ENCODE data around the gene GAB3.

The GAB3 gene

DNA sequence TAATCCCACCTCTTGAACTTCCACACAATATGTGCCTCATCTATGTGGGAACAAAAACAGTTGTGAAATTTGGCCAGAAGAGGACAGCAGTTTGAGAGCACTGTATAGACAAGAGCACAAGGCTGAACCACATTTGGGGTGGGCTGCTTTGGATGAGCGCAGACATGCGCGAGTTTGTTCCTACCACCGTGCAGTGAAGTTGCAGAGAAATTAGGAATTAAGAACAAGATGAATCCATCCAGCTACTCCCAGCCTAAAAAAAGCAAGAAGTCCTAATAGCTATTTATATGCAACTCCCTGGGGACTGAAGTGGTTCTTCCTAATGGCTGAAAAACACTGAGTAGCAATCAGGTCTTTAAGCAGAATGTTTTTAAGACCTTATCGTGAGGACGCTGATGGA is 1.0 kb downstream of the GAB3 start:
- no peak for DNase-seq (ENCODE audit: low read depth)

DNA sequence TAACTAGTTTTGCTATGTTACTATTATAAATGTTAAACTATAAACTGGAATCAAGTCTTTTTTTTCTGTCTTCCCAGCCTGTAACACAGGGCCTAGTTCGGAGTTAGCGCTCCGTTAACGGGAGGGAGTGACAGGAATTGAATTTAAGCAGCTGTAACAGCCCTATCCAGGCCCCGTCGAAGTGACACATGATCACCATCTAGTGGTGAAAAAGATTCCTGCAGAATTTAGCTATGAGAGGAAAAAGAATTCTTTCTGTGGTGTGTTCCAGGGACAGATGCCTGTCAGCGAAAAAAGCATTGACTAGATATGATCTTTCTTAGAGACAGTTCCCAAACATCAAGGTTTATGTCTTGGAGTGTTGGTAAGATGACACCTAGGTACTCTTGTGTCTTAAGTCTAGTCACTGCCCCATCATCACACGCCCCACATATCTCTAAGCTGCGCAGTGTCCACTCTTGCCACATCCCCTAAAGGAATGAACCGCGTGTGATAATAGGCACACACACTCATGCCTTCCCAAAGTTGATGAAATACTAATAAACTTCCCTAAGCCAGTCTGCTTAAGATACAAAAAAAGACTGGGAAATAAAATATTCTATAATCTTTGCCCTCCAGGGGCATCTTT is 2.1 kb downstream of the GAB3 start:
- DNase-seq (ENCODE audit: low read depth): no peak

DNA sequence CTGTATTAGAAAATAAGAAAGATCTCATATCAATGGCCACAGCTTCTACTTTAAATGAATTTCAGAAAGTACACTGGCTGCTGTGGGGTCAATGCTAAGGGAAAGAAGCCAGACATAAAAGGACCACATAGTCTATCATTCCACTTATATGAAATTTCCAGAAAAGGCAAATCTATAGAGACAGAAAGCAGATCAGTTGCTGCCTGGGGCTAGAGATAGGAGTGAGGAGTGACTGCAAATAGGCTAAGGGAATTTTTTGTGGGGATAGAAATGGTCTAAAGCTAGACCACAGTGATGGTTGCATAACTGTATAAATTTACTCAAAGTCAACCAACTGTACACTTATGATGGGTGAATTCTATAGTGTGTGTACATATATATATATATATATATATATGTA is 8.3 kb downstream of the GAB3 start:
- no peak for DNase-seq (ENCODE audit: low read depth)

DNA sequence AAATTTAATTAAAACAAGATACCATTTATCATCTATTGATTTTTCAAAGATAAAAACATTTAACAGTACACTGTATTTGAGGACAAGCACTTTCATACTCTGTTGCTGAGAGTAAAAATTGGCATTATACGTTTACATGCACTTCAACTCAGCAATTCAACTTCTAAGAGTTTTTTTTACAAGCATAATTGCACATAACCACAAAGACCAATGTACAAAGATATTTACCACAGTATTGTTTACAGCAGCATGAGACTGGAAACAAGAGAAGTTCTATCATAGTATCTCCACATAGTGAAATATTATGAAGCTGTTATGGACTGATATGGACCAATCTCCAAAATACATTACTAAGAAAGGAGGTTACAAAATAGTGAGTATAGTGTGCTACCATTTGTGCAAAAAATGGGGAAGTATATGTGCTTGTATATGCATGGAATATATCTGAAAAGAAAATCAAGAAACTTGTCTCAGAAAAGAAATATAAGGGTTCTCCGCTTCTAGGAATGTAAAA is 10.9 kb downstream of the GAB3 start:
- DNase-seq (ENCODE audit: low read depth): no peak

DNA sequence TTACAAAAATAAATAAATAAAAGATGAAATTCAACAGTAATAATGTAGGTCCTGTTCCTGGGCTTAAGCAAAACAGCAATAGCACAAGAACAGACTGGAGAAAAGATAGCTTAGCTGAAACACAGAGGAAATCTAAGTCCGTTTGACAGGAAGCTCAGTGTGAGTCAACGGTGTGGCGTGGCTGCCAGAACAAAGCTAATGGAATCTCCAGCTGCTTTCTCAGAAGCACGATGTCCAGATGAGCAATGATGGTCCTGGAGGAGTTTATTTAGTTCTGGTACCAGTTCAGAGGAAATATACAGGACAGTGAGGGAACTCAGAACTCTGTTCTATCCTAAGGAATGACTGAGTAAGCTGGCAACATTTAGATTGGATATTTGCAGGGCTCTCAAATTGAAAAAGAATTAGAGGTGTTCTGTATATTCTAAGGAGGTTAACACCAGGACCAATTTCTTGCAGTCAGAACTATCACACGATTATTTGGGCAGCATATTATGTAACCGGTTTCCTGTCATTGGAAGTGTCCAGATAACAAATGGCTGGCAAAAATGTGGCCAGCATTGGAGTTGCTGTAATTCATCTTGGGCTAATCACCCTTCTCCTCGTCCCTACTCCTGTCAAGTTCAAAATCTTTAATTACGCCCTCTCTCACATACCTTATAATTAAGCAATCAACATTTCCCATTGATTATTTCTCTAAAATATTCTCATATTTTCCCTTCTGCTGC is 12.7 kb downstream of the GAB3 start:
- DNase-seq (ENCODE audit: low read depth): no peak

DNA sequence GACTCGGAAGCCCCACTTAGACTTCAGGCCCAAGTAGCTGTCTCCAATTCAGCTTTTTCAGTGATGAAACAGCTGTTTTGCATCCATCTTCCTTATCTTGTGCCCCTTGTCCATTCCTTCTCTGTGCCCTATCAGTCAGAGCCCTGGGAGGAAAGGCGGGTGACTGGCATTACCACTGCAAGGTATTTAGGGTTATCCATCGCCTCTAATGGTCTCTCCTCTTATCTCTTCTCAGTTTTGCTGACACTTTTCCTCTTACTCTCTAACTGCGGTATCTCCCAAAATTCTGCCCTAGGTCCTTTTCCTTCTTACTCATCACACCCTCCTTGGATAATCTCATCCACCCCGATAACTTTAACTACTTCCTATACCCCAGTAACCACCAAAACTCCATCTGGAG is 13.7 kb downstream of the GAB3 start:
- no peak for DNase-seq (ENCODE audit: low read depth)

DNA sequence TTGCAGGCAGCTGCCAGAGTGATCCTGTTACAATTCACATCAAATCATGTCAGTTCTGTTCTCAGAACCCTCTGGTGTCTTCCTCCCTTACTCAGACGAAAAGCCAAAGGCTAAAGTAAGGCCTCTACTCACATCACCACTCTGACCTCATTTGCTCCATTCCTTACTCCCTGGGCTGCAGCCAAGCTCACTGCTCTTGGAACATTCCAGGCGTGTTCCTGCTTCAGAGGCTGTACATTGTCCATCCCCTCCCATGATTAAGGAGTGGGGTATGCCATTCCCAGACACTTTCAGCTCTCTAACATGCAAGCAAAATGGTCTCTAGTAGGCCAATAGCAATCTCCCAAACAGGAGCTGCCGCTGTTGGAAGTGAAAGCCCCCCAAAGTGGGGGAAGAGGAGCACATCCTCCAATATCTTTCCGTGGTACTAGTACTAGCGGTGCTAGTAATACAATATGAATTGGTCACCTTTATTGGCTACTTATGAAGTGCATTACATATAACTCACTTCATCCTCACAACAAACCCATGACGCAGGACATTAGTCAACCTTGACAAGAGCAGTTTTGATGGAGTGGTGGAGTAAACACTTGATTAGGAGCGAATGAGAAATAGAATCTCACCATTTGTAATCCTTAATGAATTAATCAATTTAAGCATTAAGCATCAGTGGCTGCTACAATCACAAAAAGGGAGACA is 15.0 kb downstream of the GAB3 start:
- no peak for DNase-seq (ENCODE audit: low read depth)

DNA sequence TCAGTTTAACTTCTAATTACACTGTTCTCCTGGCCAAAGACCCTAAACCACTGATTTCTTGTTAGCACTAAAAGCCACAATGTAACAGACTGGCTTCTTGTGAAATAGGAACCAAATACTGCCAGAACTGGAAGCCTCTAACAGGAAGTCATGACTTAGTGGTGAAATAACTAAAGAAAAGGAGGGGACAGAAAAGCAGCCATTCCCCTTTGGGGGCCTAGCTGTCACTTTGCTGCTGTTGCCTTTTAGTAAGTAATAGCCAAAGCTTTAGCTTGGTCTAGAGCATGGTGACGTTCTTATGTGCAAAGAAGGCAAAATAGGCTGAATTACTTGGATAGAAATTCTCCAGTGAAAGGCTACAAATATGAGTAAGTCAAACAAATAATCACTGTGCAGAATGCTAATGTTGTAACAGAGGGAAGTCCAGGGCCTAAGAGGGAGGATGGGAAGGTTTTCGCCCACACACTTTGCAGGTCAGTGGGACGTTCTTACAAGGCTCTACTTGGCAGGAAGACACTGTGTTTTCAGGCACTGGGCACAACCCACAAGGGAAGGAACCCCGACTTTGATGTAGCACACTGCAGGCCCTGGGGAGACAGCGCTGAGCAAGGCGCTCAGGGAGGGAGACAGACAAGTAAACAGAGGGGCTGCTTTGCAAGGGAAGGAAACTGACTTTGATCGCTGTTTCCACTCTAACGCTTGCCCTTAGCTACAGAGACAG is 16.7 kb downstream of the GAB3 start:
- no peak for DNase-seq (ENCODE audit: low read depth)

DNA sequence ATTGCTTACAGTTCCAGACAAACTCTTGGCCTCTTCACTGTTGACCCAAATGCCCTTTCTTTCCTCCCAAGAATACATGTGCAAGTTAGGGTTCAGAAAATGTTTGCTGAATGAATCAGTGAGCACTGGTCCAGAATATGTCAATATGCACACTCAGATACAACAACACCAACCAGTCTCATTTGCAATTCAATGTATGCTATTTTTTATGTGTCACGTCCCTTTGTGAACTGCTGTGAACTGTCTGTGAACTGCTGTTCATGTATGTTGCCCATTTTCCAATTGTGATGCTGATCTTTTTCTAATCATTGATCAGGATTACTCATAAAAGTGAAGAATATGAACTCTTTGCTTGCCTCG is 17.8 kb downstream of the GAB3 start:
- no peak for DNase-seq (ENCODE audit: low read depth)

DNA sequence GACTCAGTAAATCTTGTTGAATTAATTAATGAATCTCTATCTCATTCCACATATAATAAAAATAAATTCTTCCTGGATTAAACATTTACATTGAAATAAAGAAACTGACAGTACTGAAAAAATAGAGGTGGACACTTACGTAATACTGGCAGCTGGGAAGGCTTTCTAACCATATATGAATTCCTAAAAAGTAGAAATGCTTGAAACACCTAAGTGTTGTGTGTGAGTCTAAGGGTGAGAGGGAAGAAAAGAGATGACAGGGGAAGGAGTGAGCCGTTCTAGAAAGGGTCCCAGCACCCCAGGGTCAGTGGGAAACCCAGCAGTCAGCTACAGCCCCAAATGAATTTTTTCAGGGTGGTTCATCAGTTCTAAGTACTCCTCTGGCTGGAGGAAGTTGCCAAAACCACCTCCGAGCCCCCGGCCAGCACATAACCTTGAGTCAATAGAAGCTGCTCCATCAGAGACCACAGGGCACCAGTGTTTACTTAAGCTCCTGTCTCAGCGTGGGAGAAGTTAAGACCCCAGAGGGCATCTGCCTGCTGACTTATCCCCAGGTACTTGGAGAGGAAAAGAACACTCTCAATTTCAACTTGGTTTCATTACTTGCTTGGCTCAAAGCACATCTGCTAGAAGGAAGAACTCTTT is 18.3 kb downstream of the GAB3 start:
- no peak for DNase-seq (ENCODE audit: low read depth)

DNA sequence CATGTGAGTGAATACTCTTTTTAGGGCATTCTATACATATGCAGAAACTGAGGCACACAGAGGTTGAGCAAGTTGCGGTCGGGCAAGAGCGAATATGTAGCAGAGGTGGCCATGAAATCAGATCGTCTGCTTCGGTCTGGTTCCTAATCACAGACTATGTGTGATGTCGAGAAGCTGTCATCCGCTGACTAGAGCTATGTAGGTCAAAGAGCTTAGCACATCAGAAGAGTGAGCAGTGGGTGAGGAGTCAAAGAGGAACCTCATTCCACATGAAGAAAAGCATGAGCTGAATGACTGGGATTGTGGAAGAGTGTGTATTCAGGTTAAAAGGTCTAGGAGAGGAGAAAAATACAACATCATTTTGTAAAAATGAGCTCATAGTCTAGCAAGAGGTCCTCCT is 19.0 kb downstream of the GAB3 start:
- no peak for DNase-seq (ENCODE audit: low read depth)

DNA sequence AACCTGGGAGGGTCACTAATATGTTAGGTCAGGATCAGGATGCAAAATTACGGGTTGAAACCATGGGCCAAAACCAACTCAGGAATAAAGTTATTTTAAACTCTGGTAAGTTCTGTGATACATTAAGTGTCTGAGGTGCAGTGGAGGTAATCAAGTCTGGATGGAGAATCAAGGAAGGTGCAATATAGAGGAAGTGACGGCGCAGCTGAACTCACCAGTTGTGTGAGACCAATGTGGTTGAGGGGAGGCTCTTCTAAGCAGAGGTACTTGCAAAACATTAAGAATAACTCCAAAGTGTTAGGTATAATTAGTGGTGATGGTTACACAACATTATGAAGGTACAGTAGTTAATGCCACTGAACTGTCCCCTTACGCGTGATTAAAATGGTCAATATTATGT is 19.7 kb downstream of the GAB3 start:
- DNase-seq (ENCODE audit: low read depth): no peak

DNA sequence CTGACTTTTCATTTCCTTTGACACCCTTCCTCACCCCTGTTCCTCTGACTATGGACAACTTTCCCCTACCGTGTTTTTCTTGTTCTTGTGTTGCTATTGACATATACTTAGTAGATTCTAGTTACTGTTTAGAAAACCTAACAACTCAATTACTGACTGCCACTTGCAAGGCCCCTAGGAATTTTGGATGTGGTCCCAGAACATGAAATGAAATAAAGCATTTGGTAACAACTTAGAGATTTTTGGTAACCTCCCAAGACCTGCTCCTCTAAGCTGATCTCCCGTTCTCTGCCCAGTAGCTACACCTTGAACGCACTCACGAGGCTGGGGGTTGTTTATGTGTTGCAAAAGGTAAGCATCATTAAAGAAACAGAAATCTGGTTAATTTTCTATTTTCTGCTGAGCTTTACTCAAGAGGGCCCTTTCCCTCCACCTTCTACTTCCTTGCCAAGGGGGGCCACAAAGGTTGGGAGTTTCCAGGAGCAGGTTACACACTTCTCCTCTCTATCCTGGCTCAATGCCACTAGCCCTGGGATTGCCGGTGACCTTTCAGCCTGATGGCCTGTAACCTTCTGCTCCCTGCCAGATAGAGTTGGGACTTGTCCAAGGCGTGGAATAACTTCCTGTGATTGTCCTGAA is 20.5 kb downstream of the GAB3 start:
- no peak for DNase-seq (ENCODE audit: low read depth)

DNA sequence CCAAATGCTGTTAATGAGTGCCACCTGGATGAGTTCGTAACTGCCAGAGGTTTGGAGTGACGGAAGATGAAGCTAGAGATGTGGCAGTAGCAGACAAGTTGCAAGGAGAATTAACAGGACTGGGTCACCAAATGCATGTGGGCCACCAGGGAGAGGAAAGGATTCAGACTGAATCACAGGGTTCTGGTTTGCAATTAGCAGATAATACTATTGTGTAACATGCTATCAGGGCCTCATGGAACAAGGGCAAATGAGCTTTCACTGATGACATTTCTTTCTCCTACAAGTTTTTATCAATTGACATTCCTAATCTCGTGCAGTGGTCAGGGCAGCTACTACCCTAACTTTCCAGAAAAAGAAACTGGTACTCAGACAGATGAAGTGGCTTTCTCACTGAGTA is 21.4 kb downstream of the GAB3 start:
- no peak for DNase-seq (ENCODE audit: low read depth)

DNA sequence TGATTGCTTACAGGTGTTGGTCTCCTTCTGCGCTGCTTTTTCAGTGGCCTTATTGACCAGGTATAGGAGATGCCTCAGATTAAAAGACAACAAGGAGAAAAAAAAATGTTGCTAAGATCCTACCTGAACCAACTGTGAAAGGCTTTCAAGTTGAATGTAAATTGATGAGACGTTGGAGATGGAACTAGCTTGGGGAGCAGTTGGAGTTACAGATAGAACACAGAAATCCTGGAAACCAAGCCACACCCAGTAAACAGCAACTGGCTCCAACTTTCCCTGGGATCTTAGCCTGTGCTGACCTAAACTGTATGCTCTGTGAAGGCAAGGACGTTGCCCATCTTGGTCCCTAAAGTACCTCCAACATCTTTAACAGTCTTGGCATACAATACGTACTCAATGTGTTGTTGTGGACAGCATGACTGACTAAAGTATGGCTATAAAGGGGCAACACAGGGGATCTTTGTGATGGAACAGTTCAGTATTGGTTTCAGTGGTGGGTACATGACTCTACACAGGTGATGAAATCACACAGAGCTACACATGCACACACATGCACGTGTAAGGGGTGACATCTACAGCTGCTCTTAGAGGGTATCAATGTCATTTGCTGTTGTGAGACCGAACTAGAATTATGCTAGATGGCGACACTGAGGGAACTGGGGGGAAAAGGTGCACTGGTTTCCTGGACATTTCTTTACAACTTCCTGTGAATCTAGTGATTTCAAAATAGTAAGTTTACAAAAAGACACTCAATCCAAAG is 22.3 kb downstream of the GAB3 start:
- DNase-seq (ENCODE audit: low read depth): no peak

DNA sequence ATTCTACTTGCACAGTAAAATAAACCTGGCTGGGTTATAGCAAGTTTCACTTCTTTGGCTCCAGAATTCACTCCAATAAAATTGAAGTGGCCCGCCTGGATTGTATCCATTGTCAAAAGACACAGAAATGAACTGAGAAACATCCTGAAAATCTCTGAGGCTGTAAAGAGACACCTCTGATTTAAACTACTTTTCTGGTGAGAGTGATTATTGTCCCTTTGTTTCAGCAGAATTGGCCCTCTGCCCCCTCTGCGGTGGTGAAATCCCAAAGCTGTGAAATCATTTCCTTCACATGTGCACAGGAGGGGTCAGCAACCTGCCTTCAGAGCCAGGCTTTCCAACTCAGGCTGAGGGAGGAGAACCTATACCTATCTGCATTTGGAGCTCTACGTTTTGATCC is 23.0 kb downstream of the GAB3 start:
- no peak for DNase-seq (ENCODE audit: low read depth)

DNA sequence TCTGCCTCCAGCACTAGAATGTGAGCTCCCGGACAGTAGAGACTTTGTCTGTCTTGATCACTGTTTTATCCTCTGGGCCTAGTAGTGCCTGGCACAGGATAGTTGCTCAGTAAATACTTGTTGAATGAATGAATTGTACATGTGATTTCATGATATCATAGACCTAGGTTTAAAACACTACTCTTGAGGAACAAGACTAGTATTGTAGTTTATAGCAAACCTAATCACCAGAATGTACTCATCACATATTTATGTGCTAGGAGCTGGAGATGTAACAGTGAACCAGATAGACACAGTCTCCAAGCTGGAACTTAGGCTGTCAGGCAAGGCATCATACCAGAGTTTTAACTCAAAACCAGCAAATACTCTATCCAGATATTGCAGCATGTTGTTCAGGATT is 23.5 kb downstream of the GAB3 start:
- no peak for DNase-seq (ENCODE audit: low read depth)

DNA sequence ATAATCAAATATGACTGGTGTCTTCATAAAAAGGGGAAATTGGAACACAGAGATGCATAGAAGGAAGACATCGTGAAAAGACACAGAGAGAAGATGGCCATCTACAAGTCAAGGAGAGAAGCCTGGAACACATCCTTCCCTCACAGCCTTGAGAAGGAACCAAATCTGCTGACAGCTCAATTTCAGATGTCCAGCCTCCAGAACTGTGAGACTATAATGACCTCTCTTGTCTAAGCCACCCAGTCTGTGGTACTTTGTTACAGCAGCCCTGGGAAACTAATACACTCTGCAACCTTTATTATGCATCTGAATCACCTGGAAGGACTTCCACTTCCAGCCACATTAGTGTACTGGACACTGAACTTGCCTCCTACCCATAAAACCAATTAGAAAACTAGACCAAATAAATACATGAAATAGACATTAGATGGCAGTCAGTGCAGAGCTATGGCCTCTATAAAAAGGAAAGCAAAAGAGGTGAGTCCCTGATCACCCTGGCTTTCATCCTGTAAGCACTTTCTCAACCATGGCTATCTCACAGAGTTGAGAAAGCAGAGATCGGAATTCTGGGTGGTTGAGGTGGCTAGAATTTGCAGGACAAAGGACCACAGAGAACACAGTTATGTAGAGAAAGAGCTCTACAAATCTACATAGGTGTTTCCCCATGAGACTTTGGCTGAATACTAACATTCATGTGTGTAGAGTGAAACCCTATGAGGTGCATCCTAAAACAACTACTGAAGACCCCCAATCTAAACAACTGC is 25.7 kb downstream of the GAB3 start:
- DNase-seq (ENCODE audit: low read depth): no peak

DNA sequence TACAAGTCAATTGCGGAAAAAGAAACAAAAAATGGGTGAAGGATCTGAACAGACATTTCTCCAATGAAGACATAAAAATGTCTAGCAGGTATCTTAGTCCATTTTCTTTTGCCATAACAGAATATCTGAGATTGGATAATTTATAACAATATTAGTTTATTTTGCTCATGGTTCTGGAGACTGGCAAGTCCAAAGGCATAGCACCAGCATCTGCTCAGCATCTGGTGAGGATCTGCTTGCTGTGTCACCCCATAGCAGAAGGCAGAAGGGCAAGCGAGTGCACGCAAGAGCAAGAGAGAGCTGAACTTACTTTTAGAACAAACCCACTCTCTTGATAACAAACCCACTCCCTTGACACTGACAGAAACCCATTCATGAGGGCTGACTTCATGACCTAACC is 29.7 kb downstream of the GAB3 start:
- no peak for DNase-seq (ENCODE audit: low read depth)

DNA sequence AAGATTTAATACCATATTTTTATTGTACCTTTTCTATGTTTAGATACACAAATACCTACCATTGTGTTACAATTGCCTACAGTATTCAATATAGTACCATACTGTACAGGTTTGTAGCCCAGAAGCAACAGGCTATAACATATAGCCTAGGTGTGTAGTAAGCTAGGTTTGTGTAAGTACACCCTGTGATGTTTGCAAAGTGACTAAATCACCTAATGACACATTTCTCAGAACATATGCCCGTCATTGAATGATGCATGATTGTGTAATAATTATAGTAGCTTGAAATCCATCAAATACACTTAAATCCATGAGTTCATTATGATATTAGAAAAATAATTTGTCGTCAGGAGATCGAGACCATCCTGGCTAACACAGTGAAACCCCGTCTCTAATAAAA is 30.8 kb downstream of the GAB3 start:
- DNase-seq (ENCODE audit: low read depth): no peak

Measured in stimulated activated CD8-positive, alpha-beta memory T cell treated with anti-CD3 and anti-CD28 coated beads, Interleukin-12 subunit alpha, Interleukin-12 subunit beta, amount 100 ng/mL, for 1 hour (primary cell).